GM12872 (cell line): ENCODE data around the gene GDPD3.

Experiments
- TF ChIP-seq, protein P1 (sequence below): IDR thresholded peaks from 3 replicates; pipeline ENCODE4 v1.5.1; 2011; ENCODE audit warnings: low read depth, mild to moderate bottlenecking, low read length, moderate library complexity; ENCODE audit not compliant: insufficient read depth

Gene GDPD3

GRCh38 chr16:30068333-30068732 is 45.0 kb downstream of the GDPD3 start:
- TF ChIP-seq, protein P1, sequence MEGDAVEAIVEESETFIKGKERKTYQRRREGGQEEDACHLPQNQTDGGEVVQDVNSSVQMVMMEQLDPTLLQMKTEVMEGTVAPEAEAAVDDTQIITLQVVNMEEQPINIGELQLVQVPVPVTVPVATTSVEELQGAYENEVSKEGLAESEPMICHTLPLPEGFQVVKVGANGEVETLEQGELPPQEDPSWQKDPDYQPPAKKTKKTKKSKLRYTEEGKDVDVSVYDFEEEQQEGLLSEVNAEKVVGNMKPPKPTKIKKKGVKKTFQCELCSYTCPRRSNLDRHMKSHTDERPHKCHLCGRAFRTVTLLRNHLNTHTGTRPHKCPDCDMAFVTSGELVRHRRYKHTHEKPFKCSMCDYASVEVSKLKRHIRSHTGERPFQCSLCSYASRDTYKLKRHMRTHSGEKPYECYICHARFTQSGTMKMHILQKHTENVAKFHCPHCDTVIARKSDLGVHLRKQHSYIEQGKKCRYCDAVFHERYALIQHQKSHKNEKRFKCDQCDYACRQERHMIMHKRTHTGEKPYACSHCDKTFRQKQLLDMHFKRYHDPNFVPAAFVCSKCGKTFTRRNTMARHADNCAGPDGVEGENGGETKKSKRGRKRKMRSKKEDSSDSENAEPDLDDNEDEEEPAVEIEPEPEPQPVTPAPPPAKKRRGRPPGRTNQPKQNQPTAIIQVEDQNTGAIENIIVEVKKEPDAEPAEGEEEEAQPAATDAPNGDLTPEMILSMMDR: no peak

GRCh38 chr16:30067584-30067916 is 45.8 kb downstream of the GDPD3 start:
- TF ChIP-seq, protein P1: no peak

GRCh38 chr16:30066761-30067583 is 46.4 kb downstream of the GDPD3 start:
- TF ChIP-seq, protein P1: no peak

DNA sequence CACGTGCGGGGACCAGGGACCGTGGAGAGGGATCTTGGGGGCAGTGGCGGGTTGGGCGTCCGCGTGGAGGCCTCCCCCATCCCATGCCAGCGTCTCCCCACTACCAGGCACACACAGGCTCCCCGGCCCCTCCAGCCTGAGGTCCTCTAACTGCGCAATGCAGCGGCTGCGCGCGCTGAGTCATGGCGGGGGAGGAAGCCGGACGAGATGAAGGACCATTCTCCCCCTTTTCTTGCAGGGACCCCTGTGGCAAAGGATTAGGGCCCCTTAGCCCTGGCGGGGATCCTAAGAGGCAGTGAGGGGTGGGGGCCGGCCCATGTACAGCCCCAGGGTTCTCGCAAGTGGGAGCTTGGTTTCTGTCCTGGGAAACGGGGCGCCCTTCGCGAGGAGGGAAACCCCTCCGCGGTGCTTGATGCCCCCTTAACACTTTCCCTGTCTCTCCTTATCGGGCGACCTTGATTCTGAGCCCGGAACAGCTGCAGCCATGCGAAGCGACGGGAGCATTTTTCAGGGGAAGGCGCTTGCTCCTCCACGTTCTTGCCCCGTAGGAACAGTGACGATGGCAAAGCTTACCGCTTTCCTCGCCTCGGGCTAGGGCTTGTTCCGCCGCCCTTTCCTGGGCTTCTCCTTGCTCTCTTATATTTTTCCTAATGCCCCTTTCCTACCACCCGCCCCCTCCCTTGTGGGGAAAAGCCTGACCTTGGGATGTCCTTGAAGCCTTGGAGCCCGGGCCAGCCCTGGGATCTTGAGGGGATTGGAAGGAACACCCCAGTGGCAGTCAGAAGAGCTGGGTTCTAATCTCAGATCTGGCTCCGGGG is 47.2 kb downstream of the GDPD3 start:
- TF ChIP-seq, protein P1: no peak

DNA sequence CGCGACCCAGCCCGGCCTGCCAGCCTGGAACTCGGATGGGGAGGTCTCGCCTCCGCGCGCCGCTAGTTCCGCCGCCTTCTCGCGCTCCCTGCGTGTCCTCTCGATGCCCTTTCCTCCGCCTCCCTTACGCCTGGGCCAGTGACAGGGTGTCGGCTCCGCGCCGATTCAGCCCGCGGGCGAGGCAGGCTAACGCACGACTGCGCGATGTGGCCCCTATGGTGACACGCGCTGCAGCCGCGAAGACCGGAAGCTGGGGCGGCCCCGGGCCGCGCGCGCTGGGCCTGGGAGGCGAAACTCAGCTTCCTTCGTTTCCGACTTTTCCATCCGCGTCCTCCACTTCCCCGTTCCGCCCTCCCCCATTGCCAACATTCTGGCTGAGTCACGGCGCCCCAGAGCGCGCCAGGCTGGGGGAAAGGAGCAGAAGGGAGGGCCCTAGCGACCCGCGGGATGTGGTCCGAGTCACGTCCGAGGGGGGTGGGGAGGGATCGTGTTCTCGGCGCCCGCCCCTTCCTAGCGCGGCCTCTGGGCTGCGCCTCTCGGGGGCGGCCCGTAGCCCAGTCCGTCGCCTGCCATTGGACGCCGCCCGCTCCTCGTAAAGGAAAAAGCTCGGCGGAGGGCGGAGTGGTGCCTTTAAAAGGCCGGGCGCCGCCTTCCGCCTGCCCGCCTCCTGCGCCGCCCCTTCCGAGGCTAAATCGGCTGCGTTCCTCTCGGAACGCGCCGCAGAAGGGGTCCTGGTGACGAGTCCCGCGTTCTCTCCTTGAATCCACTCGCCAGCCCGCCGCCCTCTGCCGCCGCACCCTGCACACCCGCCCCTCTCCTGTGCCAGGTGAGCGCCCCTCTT is 48.0 kb downstream of the GDPD3 start, which contains the start of gene ALDOA:
TSS of gene ALDOA (plus strand) at position 659 of the 841 bp plus-strand sequence. CDS start 1,138 bp downstream, outside the sequence.
- TF ChIP-seq, protein P1: no peak

DNA sequence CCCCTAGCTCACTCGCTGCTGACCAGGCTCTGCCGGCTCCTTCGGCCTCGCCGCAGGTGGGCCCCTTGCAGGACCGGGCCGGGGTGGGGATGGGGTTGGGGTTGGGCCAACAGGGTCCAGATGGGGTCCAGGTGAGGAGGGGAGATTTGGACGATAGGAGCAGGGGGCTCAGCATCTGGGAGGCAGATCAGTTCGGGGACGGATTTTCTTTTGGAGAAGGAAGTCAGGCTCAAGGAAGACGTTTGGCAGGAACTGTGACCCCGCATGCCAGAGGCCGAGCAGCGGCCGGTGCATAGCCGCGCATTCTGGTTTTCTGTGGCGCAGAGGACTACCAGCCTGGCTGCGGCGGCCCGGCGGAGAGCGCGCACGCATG is 48.6 kb downstream of the GDPD3 start:
- TF ChIP-seq, protein P1: no peak
